C4-2B (cell line): ENCODE measurements around the gene JRKL.

Experiments used
- CTCF ChIP-seq: fragments of 450-650 bp; conservative IDR thresholded peaks from 2 replicates; pipeline ENCODE4 v1.5.1; 2017; ENCODE audit warnings: mild to moderate bottlenecking
- ZFX ChIP-seq: fragments of 450-650 bp; IDR thresholded peaks from 2 replicates; pipeline ENCODE4 v1.6.1; 2017

- TF ChIP-seq CTCF = peak; percentile 96
- no peak for TF ChIP-seq ZFX
These were observed 46.7 kb upstream of the JRKL start, which contains the start of gene MAML2 for GRCh38 chr11:96342961-96343711.
